Activated CD8-positive, alpha-beta T cell treated with anti-CD3 and anti-CD28 coated beads, Interleukin-2, amount 10 ng/mL, durations not matched to agents 7 days and 5 days (primary cell): ENCODE data around the gene MBNL2. TPM values are rescaled to one million over a fixed set of nuclear protein-coding genes. Genes with fewer than 3 reads are reported as not detected.

Experiments used
- ATAC-seq: fragments of 150-1000 bp; cut with Tn5 transposase; one replicate; pipeline ENCODE4 v1.10.0; 2021; ENCODE audit warnings: moderate library complexity
- CTCF ChIA-PET: fragments of 350-600 bp; sonication (Branson Sonifier 250); formaldehyde crosslinking; loops from one replicate; lab custom pipeline; 2021; ENCODE audit warnings: antibody characterized with exemption; lab: Charles Lee
- POLR2A ChIA-PET: fragments of 350-600 bp; sonication (Branson Sonifier 250); formaldehyde crosslinking; loops from one replicate; lab custom pipeline; 2021; ENCODE audit warnings: antibody characterized with exemption; lab: Charles Lee
- DNase-seq: peaks from one replicate; pipeline ENCODE4 v3.0.0-alpha.2; 2020
- H3K27ac Mint-ChIP-seq: one replicate; pipeline ENCODE4 v1.8.0; 2021; ENCODE audit warnings: mild to moderate bottlenecking, mixed read lengths
- H3K27me3 Mint-ChIP-seq: one replicate; pipeline ENCODE4 v1.8.0; 2021; ENCODE audit warnings: low read depth, mixed read lengths
- H3K36me3 Mint-ChIP-seq: one replicate; pipeline ENCODE4 v1.8.0; 2021; ENCODE audit warnings: low read depth, mixed read lengths
- H3K4me1 Mint-ChIP-seq: one replicate; pipeline ENCODE4 v1.8.0; 2021; ENCODE audit warnings: low read depth, mixed read lengths
- H3K4me3 Mint-ChIP-seq: one replicate; pipeline ENCODE4 v1.8.0; 2021; ENCODE audit warnings: mild to moderate bottlenecking, mixed read lengths
- H3K9me3 Mint-ChIP-seq: one replicate; pipeline ENCODE4 v1.8.0; 2022; ENCODE audit warnings: mixed read lengths; ENCODE audit not compliant: insufficient read depth
- total RNA-seq, 2 experiments: library from RNA; stranded (reverse); gene quantifications; one replicate each; pipeline ENCODE4 v1.2.3, GENCODE V29; 2021

The MBNL2 gene
- total RNA-seq, 2 experiments from 2014 or later = 11.6 to 12.3 TPM

DNA sequence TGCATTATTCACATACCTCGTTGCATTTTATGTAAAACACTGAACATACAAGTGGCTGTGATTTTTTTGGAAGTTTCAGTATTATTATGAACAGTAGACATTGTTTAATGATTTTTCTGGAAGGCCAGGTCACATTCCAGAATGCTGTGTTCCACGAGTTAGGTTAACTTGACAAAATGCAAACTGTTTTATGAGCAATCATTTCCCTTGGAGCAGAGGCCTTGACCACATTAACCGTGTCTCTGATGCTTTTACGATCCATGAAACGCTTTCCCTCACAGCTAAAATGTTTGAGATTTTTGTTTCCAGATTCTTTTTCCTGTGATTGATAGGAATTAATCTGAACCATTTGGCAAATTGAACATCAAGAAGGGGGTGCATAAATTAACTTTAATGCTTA lies 57.8 kb downstream of the MBNL2 start:
- DNase-seq = no peak
- Mint-ChIP-seq H3K27ac (no peak overlapping the region), H3K36me3 (peaks cover 20% of the 10 kb centered on the region), H3K4me1 (peaks cover 7% of the 10 kb centered on the region), H3K27me3 (no peaks in the 10 kb centered on the region), H3K9me3 (no peaks in the 10 kb centered on the region), H3K4me3 (no peak overlapping the region)
- ChIA-PET CTCF (no interaction called here), POLR2A (no interaction called here)
- ATAC-seq = no peak

DNA sequence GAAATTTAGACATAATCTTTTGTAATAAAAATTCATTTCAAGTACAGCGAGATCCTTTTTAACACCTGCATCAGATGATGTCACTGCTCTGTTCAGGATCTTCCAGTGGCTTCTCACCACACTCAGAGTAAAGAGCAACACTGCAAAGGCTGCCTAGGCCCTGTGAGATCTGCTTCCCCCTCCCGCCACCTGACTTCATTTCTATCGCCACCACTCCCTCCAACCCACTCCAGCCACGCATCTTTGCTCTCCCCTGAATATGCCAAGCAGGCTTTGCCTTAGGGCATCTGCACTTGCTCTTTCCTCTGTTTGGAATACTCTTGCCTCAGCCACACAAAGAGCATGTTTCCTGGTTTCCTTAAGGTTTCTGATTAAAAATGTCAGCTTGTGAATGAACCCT lies 58.3 kb downstream of the MBNL2 start:
- Mint-ChIP-seq H3K9me3 (no peaks in the 10 kb centered on the region), H3K27ac (no peak overlapping the region), H3K27me3 (no peaks in the 10 kb centered on the region), H3K4me3 (no peak overlapping the region), H3K36me3 (peaks cover 20% of the 10 kb centered on the region), H3K4me1 (peaks cover 7% of the 10 kb centered on the region)
- ATAC-seq = no peak
- CTCF ChIA-PET = no interaction called here
- DNase-seq = no peak
- POLR2A ChIA-PET = no interaction called here

DNA sequence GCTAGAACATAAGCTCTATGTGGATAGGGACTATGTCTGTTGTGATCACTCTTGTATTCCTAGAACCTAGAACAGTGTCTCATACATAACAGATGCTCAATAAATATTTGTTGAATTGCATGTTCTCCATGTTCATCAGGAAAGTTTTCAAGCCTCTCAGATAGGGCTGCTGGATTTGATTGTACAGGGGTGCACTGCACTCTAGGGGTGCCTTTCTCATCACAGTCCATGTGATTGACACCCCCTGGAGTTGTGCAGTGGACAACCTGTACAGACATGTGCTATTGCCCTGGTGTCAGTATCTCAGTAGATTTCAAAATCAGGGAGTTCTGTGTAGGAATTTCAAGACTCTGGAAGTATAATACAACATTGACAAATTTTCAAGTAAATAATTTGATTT lies 58.9 kb downstream of the MBNL2 start:
- Mint-ChIP-seq H3K27ac (no peak overlapping the region), H3K27me3 (no peaks in the 10 kb centered on the region), H3K4me3 (no peak overlapping the region), H3K36me3 (peaks cover 14% of the 10 kb centered on the region), H3K4me1 (peaks cover 7% of the 10 kb centered on the region), H3K9me3 (no peaks in the 10 kb centered on the region)
- DNase-seq (no peak), ATAC-seq (no peak)
- ChIA-PET CTCF (interaction anchor here (1.7 kb wide), 1 partner anchor 171 kb away, joined by 4 read pairs; no protein-coding TSS in a partner anchor), POLR2A (no interaction called here)

DNA sequence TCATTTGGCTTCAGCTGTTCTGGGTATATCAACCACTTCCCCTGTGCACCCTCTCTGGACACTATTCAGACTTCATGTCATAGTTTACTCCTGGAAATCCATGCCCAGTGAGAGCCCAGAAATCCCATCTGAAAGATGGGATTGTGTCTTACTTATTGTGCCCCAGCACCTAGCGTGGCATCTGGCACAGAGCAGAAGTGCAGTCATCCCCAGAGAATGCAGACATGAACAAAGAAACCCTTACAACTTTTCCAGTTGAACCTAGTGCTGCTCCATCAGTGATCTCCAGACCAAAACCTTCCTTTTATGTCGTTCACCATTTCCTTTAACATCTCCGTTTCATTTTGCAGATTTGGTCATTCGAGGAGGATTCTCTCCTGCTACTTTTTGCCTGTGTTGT lies 60.6 kb downstream of the MBNL2 start:
- H3K36me3 Mint-ChIP-seq = peaks cover 2% of the 10 kb centered on the region

DNA sequence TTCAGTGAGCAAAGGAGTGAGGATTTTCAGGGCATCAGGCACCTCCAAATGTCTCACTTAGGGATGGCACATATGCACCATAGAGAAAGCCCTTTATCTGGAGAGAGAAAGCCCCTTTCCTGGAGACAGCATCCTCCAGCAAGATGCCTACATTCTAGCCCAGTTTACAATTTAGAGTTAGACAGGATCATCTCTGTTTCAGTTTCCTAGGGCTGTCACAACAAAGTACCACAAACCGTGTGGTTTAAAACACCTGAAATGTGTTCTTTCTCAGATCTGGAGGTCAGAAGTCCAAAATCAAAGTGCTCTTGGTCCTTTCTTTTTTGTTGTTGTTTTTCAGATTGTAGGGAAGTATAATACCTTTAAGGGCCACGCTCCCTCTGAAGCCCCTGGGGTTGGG lies 61.8 kb downstream of the MBNL2 start:
- no peak for DNase-seq
- ATAC-seq = no peak
- H3K9me3 Mint-ChIP-seq = no peaks in the 10 kb centered on the region
- ChIA-PET POLR2A (no interaction called here), CTCF (no interaction called here)
- H3K27ac Mint-ChIP-seq = no peak overlapping the region
- peaks cover 7% of the 10 kb centered on the region for H3K4me1 Mint-ChIP-seq
- H3K27me3 Mint-ChIP-seq = no peaks in the 10 kb centered on the region
- no peak overlapping the region for H3K4me3 Mint-ChIP-seq
- H3K36me3 Mint-ChIP-seq = peaks cover 2% of the 10 kb centered on the region

More for the DNA sequence above, 60.6 kb downstream of the MBNL2 start:
- no peak for DNase-seq
- Mint-ChIP-seq H3K4me3 (no peak overlapping the region), H3K4me1 (peaks cover 7% of the 10 kb centered on the region), H3K27ac (no peak overlapping the region), H3K27me3 (no peaks in the 10 kb centered on the region), H3K9me3 (no peaks in the 10 kb centered on the region)
- ATAC-seq = no peak
- POLR2A ChIA-PET = no interaction called here
- CTCF ChIA-PET = interaction anchor here (1.7 kb wide), 1 partner anchor 173 kb away, joined by 4 read pairs; no protein-coding TSS in a partner anchor

DNA sequence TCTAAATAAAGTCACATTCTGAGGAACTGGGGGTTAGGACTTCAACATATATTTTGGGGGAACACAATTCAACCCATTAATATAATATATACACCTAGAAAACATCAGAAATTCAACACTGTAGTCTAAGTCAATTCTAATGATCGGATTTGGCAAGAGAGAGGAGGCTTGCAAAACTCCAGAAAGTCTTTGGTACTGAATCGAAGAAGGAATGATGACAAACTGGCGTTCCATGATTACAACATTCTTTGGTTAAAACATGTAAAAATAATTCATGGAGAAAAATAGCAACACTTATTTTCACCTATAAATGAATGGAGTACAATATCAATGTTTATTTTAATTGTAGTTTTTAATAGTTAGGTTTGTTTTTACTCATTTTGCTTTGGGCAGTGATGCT lies 62.4 kb downstream of the MBNL2 start:
- Mint-ChIP-seq H3K4me1 (peaks cover 7% of the 10 kb centered on the region), H3K4me3 (no peak overlapping the region), H3K36me3 (no peaks in the 10 kb centered on the region), H3K9me3 (no peaks in the 10 kb centered on the region), H3K27me3 (no peaks in the 10 kb centered on the region), H3K27ac (no peak overlapping the region)
- ATAC-seq = no peak
- CTCF ChIA-PET = no interaction called here
- DNase-seq = no peak
- POLR2A ChIA-PET = no interaction called here

DNA sequence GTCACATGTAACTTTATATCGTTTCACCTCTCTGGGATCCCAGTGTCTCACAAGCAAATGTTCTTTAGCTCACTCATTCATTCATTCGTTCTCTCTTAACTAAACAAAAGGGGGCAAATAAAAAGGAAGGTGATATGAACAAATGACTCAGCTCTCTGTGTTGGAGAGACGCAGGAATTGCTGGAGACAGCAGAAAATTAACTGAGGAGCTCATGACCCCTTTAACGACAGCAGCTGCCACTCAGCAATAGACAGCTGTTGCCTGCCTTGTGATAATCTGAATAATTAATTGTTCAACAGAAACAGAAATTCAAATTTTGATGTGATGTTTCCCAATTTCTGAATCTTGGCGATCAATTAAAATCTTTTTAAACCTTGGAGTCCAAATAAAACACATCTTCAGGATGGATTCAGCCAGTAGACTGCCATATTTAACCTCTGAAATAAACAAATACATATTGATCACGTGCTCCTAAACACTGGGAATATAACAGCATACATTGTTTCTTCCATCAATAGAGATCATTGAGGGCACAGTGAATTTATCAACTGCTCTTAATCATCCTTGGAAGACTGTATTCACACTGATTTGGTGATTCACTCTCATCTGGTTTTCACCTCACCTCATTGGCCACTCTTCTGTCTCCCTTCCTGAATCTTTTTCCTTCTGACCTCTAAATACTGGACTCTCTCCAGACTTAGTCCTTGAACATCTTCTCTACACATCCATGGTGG lies 63.3 kb downstream of the MBNL2 start:
- CTCF ChIA-PET = no interaction called here
- Mint-ChIP-seq H3K9me3 (no peaks in the 10 kb centered on the region), H3K27me3 (no peaks in the 10 kb centered on the region), H3K27ac (no peak overlapping the region), H3K4me1 (peaks cover 7% of the 10 kb centered on the region), H3K4me3 (no peak overlapping the region), H3K36me3 (no peaks in the 10 kb centered on the region)
- POLR2A ChIA-PET = no interaction called here
- ATAC-seq (no peak), DNase-seq (no peak)

DNA sequence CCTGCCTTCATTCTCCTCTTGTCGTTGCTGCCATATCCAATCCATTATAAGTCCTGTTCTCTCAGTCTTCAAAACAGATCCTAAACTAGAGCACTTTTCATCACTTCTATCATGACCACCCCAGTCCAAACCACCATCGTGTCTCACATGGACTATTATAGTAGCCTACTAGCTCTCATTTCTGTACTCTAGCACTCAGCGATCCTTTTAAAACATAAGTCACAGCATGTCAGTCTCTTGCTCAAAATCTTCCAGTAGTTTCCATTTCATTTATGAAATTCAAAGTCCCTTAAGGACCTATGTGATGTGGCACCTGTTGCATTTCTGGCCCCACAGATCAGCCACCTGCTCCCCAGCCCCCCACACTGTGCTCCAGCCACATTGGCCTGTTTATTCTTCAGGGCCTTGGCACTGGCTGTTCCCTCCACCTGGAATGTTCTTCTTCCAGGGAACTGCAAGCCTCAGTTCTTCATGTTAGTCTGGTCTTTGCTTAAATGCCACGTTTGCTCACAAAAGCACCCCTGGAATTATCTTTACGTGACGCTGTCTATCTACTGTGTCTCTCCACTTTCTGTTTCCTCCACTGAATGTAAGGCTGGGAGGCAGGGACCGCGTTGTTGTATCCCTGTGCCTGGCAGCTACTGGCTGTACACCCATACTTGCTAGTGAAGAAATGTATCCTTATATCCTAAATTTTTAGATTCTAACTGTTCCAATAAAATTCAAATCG lies 64.3 kb downstream of the MBNL2 start:
- DNase-seq (no peak), ATAC-seq (no peak)
- POLR2A ChIA-PET = no interaction called here
- Mint-ChIP-seq H3K27ac (no peak overlapping the region), H3K4me3 (no peak overlapping the region), H3K9me3 (no peaks in the 10 kb centered on the region), H3K4me1 (peaks cover 11% of the 10 kb centered on the region), H3K27me3 (no peaks in the 10 kb centered on the region), H3K36me3 (no peaks in the 10 kb centered on the region)
- CTCF ChIA-PET = no interaction called here

DNA sequence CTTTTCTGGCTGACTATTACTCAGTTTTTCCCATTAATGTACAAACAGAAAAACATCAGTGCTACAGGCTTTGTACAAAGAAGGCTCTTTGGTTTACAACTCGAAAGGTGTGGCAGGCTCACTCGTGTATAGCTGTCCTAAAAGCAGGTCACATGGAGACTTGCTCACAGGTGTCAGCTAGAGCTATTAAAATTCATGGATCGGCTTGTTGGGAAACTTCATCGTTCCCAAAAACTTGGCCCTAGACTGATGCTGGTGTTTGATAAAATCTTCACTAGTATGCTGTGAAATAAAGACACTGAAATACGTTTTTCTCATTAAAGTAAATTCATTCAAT lies 64.9 kb downstream of the MBNL2 start:
- ATAC-seq (no peak), DNase-seq (no peak)
- H3K4me1 Mint-ChIP-seq = peaks cover 11% of the 10 kb centered on the region
- no peaks in the 10 kb centered on the region for H3K36me3 Mint-ChIP-seq
- CTCF ChIA-PET = no interaction called here
- POLR2A ChIA-PET = no interaction called here
- no peaks in the 10 kb centered on the region for H3K9me3 Mint-ChIP-seq
- H3K4me3 Mint-ChIP-seq = no peak overlapping the region
- no peaks in the 10 kb centered on the region for H3K27me3 Mint-ChIP-seq
- no peak overlapping the region for H3K27ac Mint-ChIP-seq

DNA sequence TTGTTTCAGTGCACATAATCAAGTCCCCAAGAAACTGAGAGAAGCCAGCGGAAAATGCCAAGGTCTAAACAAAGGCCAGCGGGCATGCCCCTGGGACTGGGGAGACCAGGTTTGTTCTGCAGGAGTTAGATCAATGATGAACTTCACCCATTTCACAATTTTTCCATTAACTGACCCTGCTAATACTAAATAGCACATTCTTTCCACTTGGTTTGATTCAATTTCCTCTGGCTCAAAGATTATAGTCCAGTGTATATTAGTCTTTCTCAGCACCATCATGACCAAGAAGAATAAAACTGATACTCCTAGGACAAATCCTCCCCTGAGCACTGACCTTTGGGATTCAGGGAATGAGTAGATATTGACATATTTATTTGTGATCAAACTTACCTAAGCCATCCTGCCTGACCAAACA lies 66.4 kb downstream of the MBNL2 start:
- POLR2A ChIA-PET = no interaction called here

DNA sequence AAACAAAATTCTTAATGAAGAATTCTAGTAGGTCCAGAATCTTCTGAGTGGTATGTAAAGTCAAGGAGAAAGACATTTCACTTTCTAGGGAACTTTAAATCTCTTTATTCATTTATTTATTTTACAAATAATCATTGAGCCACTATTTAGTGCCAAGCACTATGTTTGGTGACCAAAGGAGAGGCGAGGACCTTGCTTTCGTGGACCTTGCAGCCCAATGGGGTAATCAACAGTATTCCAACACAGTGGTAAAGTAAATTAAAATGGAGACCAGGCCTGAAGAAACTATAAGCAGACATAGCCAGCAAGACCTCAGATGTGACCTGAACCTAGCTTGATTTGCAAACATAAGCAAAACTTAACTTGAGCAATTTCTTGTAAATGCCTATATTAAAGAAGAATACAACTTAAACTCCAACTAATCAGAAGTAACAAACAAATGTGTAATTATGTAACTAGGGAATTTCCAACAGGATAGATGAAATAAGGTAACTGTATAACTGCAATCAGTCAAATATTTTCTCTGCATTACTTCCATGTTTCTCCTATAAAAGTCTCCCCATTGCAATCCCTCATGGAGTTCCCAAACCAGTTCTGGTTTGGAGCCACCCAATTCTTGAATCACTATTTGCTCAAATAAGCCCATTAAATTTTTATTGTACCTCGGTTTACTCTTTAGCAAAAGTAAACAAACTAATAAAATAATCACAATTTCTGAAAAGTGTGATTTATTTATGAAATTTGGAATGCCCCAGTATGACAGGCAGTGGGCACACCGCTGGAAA lies 67.6 kb downstream of the MBNL2 start:
- Mint-ChIP-seq H3K9me3 (no peaks in the 10 kb centered on the region), H3K36me3 (no peaks in the 10 kb centered on the region), H3K27ac (no peak overlapping the region), H3K4me1 (peaks cover 4% of the 10 kb centered on the region), H3K27me3 (no peaks in the 10 kb centered on the region), H3K4me3 (no peak overlapping the region)
- no peak for ATAC-seq
- DNase-seq = no peak
- POLR2A ChIA-PET = no interaction called here
- CTCF ChIA-PET = no interaction called here

More for the DNA sequence above, 66.4 kb downstream of the MBNL2 start:
- DNase-seq (no peak), ATAC-seq (no peak)
- H3K9me3 Mint-ChIP-seq = no peaks in the 10 kb centered on the region
- H3K27ac Mint-ChIP-seq = no peak overlapping the region
- CTCF ChIA-PET = no interaction called here
- H3K4me1 Mint-ChIP-seq = peaks cover 4% of the 10 kb centered on the region
- H3K4me3 Mint-ChIP-seq = no peak overlapping the region
- H3K36me3 Mint-ChIP-seq = no peaks in the 10 kb centered on the region
- no peaks in the 10 kb centered on the region for H3K27me3 Mint-ChIP-seq
